SKM-1 (cell line): ENCODE measurements around the gene UPF2.
"Not testable (repeated sequence)": the region's sequence is repeated elsewhere in the genome, so short reads cannot be mapped to it uniquely, and the experiment has no call there.

Source experiments
- DNase-seq: peaks from one replicate; lab custom pipeline; 2025; ENCODE audit not compliant: unreplicated experiment; lab: John Stamatoyannopoulos, UW

The UPF2 gene

DNA sequence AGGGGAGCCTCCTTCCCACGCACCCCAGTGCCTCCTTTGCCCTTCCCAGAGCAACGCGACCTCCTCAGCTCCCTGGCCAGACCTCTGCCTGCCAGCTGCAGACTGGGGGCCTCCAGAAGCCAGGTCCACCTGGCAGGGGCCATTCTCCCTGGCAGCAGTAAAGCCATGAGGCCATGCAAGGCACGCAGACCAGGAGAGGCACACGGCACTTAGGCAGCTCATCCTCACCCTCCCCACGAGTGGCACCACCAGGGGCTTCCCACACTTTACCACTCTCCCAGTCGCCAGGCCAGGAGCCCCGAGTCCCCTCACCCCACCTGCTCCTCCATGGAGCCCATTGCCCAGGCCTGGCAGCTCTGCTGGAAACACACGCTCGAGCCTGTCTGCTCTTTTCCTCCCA lies 134.1 kb downstream of the UPF2 start:
- no peak for DNase-seq

DNA sequence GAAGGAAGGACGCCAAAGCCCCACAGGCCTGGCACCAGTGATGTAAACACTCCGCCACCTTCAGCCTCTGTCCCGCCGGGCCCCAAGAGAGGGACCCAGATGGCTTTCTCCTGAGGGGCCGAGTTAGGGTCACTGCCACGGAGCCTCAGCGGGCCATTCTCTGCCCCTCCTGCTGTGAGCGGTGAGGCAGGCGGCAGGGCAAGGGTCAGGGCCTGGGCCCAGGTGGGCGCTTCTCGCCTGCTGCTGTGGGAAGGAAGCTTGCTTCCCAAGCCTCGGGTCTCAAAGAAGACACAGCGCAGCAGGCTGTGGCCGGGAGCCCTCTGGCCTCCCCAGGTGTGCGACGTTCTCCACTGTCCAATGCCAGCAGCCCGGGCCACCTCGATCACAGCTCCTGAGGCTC lies 134.7 kb downstream of the UPF2 start:
- DNase-seq = no peak

- DNase-seq = no peak
Observed at GRCh38 chr10:11906714-11907113, 135.9 kb downstream of the UPF2 start.

DNA sequence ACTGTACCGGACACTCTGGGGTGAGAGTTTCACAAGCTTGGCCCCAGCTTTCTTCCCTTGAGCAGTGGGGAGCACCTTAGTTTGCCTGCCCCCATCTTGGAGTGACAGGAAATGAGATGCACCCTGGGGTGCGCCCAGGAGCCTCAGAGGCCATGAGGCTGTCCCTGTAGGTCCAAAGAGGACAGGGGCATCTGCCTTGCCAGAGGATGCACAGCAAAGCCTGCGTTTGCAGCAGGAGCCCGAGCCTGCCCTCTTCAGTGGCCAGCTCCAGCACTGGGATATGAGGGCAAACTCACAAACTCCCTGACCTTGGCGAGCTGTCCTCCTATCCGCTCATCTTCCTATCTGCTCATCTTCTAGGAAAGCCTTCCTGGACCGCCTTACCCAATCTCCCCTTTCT lies 140.0 kb downstream of the UPF2 start:
- no peak for DNase-seq

DNA sequence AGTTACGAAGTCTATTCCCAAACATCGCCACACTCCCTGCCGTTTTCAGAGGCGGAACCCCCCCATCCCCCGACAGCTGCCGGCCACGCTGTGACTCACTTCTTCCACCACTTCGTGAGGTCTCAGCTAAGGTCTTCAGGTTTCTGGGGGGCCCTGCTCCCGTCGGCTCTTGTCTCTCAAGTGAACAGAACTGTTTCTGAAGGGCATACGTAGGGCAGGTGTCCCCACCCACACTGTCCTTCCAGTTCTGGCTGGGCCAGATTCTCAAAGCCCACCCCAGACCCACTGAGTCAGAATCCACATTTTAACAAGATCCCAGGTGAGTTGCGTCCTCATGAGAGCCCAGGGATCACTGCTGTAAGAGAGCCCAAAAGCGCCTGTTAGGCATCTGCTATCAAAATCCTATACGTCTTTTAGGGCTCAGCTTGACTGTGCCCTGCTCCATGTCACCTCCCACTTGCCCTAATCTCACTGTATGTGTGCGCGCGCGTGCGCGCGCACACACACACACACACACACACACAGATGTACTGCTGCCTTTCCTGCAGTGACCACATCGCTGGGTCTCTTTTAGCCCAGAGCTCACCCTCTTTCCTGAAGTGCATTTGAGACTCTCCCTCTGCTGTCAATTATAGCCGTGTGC lies 140.7 kb downstream of the UPF2 start:
- no peak for DNase-seq

- no peak for DNase-seq
Observed at GRCh38 chr10:11901454-11901832, 141.2 kb downstream of the UPF2 start.

DNA sequence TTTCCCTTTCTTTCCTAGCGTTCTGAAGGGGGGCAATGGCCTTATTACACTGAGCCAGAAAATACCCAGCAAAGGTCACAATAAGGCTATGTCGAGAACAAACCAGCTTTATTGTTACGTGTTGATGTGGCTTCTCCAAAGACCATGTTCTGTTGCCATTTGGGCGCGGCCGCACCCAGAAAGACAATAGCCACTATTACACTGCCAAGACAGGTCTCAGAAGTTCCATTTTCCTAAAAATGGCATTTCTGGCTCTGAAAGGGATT lies 141.6 kb downstream of the UPF2 start:
- DNase-seq = no peak

GRCh38 chr10:11899067-11899876 lies 143.3 kb downstream of the UPF2 start:
- DNase-seq = no peak

GRCh38 chr10:11898372-11899066 lies 144.1 kb downstream of the UPF2 start:
- no peak for DNase-seq

DNA sequence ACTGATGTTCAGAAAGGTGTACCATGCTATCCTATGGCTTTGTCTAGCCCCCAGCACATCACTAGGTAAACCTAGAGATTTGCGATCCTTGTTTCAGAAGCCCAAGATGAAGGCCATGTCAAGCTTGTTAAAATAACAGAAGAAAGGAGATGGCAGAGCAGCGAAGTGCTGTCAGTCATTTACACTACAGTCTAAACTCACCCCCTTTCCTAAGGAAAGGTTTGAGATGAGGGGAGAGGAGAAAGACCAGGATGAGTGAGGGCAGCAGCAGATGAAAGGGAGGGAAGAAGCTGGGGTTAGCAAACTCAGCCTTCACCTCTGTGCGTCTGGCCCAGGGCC lies 144.6 kb downstream of the UPF2 start:
- DNase-seq = no peak

GRCh38 chr10:11896549-11897200 lies 145.9 kb downstream of the UPF2 start:
- DNase-seq = no peak

- DNase-seq = no peak
Observed at GRCh38 chr10:11895598-11895997, 147.0 kb downstream of the UPF2 start.

- DNase-seq = no peak
Observed at GRCh38 chr10:11895108-11895466, 147.5 kb downstream of the UPF2 start.

DNA sequence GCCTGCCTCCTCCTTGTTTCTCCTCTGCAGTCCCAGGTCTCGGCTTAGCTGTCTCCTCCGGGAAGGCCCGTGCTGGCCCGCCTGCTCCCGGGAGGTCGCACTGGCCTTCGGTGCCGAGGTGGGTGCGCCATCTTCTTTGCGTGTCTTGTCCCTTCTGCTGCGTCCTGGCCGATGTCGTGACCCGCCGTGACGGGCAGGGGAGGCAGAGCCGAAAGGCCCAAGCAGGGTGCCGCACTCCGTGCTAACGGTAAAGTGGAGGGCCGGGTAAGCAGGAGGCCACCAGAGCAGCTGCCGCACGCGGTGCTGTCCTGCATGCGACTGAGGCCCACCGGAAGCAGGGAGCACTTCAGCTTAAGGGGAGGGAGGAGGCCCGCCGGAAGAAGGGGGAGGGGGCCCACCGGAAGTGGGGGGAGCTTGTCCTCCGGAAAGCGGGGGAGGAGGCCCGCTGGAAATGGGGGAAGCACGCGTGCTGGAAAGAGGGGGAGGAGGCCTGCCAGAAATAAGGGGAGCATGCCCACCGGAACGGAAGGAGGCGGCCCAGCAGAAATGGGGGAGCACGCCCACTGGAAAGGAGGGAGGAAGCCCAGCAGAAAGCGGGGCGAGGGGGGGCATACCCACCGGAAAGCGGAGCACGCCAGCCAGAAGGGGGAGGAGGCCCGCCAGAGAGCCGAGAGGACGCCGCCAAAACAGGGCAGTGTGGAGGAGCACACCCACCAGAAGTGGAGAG lies 148.1 kb downstream of the UPF2 start:
- no peak for DNase-seq

GRCh38 chr10:11893749-11894278 lies 148.8 kb downstream of the UPF2 start:
- no peak for DNase-seq

DNA sequence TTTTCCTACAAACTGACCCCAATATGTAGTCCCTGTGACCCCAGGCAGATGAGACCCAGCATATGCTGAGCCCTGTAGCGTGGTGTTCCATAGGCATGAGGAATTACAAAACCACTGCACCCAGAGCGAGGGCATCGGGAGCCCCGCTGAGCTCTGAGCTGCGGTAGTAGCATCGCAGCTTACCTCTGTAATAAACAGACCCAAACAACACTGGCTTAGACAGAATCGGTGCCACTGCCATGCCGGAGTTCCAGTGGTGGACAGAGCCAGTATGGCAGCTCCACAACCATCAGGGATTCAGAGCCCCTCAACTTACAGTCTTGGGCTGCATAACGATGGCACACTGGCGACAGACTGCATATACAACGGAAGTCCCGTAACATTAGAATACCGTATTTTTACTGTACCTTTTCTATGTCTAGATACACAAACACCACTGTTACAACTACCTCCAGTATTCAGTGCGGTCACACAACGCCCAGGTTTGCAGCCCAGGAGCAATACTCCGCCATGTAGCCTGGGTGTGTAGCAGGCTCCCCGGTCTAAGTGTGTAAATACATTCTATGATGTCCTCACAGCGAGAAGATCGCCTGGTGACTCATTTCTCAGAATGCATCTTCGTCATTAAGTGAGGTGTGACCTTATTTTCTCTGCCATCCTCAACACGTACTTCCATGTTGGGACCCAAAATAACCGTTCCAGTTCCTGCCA lies 150.7 kb downstream of the UPF2 start:
- DNase-seq = no peak

DNA sequence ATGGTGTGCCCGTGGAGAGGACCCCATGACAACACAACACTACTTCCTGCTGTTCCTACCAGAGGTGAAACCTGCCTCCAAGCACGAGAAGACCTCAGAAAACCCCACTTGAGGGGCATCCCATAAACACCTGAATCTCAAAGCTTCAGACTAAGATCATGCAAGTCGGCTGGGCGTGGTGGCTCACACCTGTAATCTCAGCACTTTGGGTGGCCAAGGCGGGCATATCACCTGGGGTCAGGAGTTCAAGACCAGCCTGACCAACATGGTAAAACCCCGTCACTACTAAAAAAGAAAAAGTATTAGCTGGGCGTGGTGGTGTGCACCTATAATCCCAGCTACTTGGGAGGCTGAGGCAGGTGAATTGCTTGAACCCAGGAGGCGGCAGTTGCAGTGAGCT lies 153.3 kb downstream of the UPF2 start:
- DNase-seq = not testable (repeated sequence)

DNA sequence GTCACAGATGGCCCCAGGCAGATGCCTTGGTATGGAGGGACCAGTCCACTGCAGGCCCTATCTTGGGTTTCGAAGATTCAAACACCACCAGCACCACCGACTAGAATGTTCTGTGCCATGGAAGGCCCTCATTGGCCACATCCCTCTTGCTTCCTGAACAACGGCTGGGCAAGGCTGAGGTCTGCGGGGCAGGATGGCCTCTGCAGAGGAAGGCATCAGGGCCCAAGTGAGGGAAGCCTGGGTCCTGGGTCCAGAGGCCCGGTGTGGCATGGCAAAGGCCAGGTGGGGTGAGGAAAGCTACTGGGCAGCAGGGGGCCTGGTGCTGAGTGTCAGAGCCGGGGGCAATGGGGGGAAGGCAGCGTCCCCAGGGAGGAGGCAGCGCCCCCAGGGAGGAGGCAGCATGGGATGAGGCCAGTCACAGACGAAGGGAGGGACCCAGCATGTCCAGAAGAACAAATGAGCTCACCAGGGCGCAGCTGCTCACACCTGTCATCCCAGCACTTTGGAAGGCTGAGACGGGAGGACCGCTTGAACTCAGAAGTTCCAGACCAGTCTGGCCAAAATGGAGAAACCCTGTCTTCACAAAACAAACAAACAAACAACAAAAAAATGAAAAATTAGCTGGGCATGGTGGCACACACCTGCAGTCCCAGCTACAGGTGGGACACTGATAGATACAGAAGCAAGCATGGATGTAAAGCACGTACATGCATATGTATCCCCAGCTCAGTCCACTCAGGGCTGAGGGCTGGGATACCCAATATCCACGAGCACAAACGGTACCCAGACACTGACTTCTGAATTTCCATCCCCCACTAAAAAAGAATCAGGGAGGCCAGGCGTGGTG lies 155.0 kb downstream of the UPF2 start:
- DNase-seq = no peak

DNA sequence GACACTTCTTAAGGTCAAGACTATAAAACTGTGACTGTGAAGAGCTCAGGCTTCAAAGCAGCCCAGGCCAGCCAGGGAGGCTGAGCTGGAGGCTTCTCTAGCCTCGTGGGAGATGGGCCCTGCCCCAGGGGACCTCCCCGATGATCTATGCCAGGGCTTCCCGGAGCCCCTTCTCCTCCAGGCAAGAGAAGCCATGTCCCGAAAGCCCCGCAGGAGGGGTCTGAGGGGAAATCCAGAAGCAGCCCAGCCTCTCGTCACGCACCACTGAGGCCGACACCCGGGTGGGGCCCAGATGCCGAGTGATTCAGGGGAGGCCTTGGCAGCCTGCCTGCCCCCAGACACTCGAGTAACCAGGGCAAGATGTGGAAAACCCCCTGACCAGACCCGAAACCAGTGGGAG lies 155.8 kb downstream of the UPF2 start:
- DNase-seq = no peak

DNA sequence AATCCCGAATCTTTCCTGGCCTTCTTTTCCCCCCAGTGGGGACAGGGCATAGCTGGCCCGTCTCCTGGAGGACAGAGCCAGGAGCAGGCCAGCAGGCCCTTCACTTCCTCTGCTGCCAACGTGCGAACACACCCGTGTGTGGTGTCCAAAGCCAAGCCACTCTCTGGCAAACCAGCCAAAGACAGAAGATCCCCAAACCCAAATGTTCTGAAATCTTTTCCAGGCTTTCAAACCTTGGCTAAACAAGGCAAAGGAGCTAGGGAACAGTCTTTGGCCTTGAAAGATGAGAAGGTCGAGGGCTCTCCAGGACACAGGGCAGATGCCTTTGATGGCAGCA lies 156.5 kb downstream of the UPF2 start:
- DNase-seq = no peak
